GM23338 (cell line): Measurements from ENCODE around the gene TCERG1L. TPM values are rescaled to one million over a fixed set of nuclear protein-coding genes. Genes with fewer than 3 reads are reported as not detected.

Experiments
- ATAC-seq: fragments of 200-7000 bp; cut with Tn5 transposase; 3 replicates; pipeline ENCODE4 v1.9.1; 2020
- DNase-seq: peaks from one replicate; pipeline ENCODE4 v3.0.0-alpha.2; 2015; ENCODE audit warnings: low spot score
- H2AFZ ChIP-seq: fragments of 200-600 bp; sonication (generic); 2 replicates; pipeline ENCODE4 v1.8.0; 2016; ENCODE audit warnings: antibody characterized with exemption, mild to moderate bottlenecking, moderate library complexity
- H3F3A ChIP-seq: fragments of 200-600 bp; sonication (generic); replicated peaks from 2 replicates; pipeline ENCODE4 v1.8.0; 2017; ENCODE audit warnings: antibody characterized with exemption, mixed run types, low read depth
- H3K27ac ChIP-seq: fragments of 200-600 bp; sonication (generic); 2 replicates; pipeline ENCODE4 v1.6.1; 2016; ENCODE audit warnings: low read depth
- H3K27me3 ChIP-seq: fragments of 200-600 bp; sonication (generic); 2 replicates; pipeline ENCODE4 v1.8.0; 2016; ENCODE audit warnings: mild to moderate bottlenecking, mixed run types, moderate library complexity; ENCODE audit not compliant: insufficient read depth
- H3K36me3 ChIP-seq: fragments of 200-600 bp; sonication (generic); 2 replicates; pipeline ENCODE4 v1.8.0; 2016; ENCODE audit warnings: mild to moderate bottlenecking; ENCODE audit not compliant: insufficient read depth
- H3K4me1 ChIP-seq: fragments of 200-600 bp; sonication (generic); 2 replicates; pipeline ENCODE4 v1.8.0; 2016; ENCODE audit warnings: mild to moderate bottlenecking, moderate library complexity; ENCODE audit not compliant: insufficient read depth
- H3K4me2 ChIP-seq: fragments of 200-600 bp; sonication (generic); 2 replicates; pipeline ENCODE4 v1.7.1; 2017; ENCODE audit warnings: mixed run types
- H3K4me3 ChIP-seq: fragments of 200-600 bp; sonication (generic); 2 replicates; pipeline ENCODE4 v1.6.1; 2016; ENCODE audit warnings: mixed run types
- H3K79me2 ChIP-seq: fragments of 200-600 bp; sonication (generic); replicated peaks from 2 replicates; pipeline ENCODE4 v1.8.0; 2017; ENCODE audit warnings: mild to moderate bottlenecking; ENCODE audit not compliant: insufficient read depth
- H3K9me2 ChIP-seq: fragments of 200-600 bp; sonication (generic); 2 replicates; pipeline ENCODE4 v1.8.0; 2017; ENCODE audit not compliant: insufficient read depth
- H4K20me1 ChIP-seq: fragments of 200-600 bp; sonication (generic); replicated peaks from 2 replicates; pipeline ENCODE4 v1.8.0; 2017; ENCODE audit warnings: mild to moderate bottlenecking; ENCODE audit not compliant: insufficient read depth
- H3K27ac Mint-ChIP-seq: 2 replicates; pipeline ENCODE4 v1.8.0; 2020; ENCODE audit warnings: inconsistent platforms, mild to moderate bottlenecking, moderate library complexity, mixed read lengths
- H3K27me3 Mint-ChIP-seq: 3 replicates; pipeline ENCODE4 v1.8.0; 2022; ENCODE audit warnings: low read depth, mild to moderate bottlenecking, moderate library complexity, mixed read lengths, inconsistent platforms; ENCODE audit not compliant: insufficient read depth, poor library complexity
- H3K36me3 Mint-ChIP-seq: 3 replicates; pipeline ENCODE4 v1.8.0; 2021; ENCODE audit warnings: low read depth, mild to moderate bottlenecking, inconsistent platforms, moderate library complexity, mixed read lengths
- H3K4me1 Mint-ChIP-seq: 3 replicates; pipeline ENCODE4 v1.8.0; 2020; ENCODE audit warnings: mild to moderate bottlenecking, inconsistent platforms, mixed read lengths
- H3K4me3 Mint-ChIP-seq: 3 replicates; pipeline ENCODE4 v1.8.0; 2021; ENCODE audit warnings: moderate library complexity, mild to moderate bottlenecking, inconsistent platforms, mixed read lengths
- H3K9me3 Mint-ChIP-seq: 3 replicates; pipeline ENCODE4 v1.8.0; 2020; ENCODE audit warnings: moderate library complexity, mild to moderate bottlenecking, inconsistent platforms, mixed read lengths
- CREB1 ChIP-seq: fragments of 250-450 bp; sonication (Bioruptor Pico); IDR thresholded peaks from 2 replicates; pipeline ENCODE4 v1.5.0; 2020; ENCODE audit warnings: low read depth, mild to moderate bottlenecking, moderate library complexity
- EZH2phosphoT487 ChIP-seq: fragments of 200-600 bp; sonication (generic); IDR thresholded peaks from one replicate; pipeline ENCODE4 v1.8.1; 2018; ENCODE audit warnings: antibody characterized with exemption; ENCODE audit not compliant: unreplicated experiment
- JUNB ChIP-seq: IDR thresholded peaks from one replicate; pipeline ENCODE4 v1.6.1; 2016; ENCODE audit warnings: antibody characterized with exemption; ENCODE audit not compliant: unreplicated experiment
- STAT1 ChIP-seq: IDR thresholded peaks from one replicate; pipeline ENCODE4 v1.6.1; 2016; ENCODE audit warnings: antibody characterized with exemption; ENCODE audit not compliant: unreplicated experiment
- ZNF114 ChIP-seq: fragments of 250-450 bp; sonication (Bioruptor Pico); IDR thresholded peaks from 2 replicates; pipeline ENCODE4 v1.5.0; 2020; ENCODE audit warnings: mild to moderate bottlenecking, moderate library complexity
- ZNF331 ChIP-seq: fragments of 250-450 bp; sonication (Bioruptor Pico); IDR thresholded peaks from 2 replicates; pipeline ENCODE4 v1.5.0; 2020; ENCODE audit warnings: low read depth, mild to moderate bottlenecking, moderate library complexity
- polyA plus RNA-seq: library from polyadenylated mRNA; unstranded; fragments of >200 nt; fragmentation: Nextera tagmentation; extraction: Ambion mirVana; gene quantifications from 2 replicates; pipeline ENCODE4 v1.2.1, GENCODE V29; 2016
- total RNA-seq: library from RNA; depleted of rRNA; stranded (reverse); fragments of >200 nt; shearing (Covaris generic); gene quantifications from 2 replicates; pipeline ENCODE4 v1.2.3, GENCODE V29; 2014
- TF ChIP-seq, protein P1 (sequence below): IDR thresholded peaks from one replicate; pipeline ENCODE4 v1.6.1; 2018; ENCODE audit warnings: antibody characterized with exemption; ENCODE audit not compliant: unreplicated experiment
- TF ChIP-seq, protein P2 (sequence below): IDR thresholded peaks from 2 replicates; pipeline ENCODE4 v1.6.1; 2016; ENCODE audit warnings: antibody characterized with exemption

TCERG1L gene
- total and polyA plus RNA-seq, 2 experiments from 2014 or later = 3.9 to 5.5 TPM

DNA sequence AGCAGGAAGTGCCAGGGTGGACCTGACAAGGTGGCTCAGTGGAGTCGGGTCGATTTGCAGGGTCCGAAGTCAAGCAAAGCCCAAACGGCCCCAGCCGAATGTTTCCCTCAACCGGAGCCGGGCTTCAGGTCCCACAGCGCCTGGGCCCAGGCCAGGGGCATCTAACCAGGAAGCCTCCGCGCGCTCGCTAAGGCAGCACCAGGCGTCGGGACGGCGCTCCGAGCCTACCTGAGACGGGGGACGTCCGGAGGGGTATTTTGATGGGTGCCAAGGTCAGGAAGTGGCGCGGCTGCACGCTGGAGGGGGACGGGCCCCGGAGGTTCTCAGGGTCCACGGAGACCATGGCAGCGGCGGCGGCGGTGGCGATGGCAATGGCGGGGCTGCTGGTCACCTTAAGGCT lies 51.5 kb downstream of the TCERG1L start:
- TF ChIP-seq CREB1 (CRISPR knock-in tag) (no peak), ZNF114 (no peak), EZH2phosphoT487 (no peak), JUNB (no peak)
- TF ChIP-seq, protein P1, sequence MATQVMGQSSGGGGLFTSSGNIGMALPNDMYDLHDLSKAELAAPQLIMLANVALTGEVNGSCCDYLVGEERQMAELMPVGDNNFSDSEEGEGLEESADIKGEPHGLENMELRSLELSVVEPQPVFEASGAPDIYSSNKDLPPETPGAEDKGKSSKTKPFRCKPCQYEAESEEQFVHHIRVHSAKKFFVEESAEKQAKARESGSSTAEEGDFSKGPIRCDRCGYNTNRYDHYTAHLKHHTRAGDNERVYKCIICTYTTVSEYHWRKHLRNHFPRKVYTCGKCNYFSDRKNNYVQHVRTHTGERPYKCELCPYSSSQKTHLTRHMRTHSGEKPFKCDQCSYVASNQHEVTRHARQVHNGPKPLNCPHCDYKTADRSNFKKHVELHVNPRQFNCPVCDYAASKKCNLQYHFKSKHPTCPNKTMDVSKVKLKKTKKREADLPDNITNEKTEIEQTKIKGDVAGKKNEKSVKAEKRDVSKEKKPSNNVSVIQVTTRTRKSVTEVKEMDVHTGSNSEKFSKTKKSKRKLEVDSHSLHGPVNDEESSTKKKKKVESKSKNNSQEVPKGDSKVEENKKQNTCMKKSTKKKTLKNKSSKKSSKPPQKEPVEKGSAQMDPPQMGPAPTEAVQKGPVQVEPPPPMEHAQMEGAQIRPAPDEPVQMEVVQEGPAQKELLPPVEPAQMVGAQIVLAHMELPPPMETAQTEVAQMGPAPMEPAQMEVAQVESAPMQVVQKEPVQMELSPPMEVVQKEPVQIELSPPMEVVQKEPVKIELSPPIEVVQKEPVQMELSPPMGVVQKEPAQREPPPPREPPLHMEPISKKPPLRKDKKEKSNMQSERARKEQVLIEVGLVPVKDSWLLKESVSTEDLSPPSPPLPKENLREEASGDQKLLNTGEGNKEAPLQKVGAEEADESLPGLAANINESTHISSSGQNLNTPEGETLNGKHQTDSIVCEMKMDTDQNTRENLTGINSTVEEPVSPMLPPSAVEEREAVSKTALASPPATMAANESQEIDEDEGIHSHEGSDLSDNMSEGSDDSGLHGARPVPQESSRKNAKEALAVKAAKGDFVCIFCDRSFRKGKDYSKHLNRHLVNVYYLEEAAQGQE = no peak
- no peak overlapping the region for H2AFZ ChIP-seq

DNA sequence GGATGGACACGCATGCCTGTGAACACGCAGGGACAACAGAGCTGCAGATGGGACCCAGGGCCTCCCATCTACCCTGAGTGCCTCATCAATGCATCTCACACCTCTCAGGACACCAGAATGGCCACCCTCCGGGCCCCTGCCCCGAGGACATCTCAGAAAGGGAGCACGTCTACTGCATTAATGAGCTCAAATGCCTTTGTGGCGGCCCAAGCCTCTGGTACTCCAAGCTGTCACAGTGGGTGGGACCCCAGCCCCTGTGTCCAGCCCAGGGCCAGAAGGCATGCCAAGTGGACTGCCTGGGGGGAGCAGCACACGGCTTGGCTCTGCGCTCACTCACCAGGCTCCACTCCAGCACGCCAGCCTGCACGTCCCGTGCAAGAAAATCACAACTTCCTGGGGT lies 52.0 kb downstream of the TCERG1L start:
- Histone ChIP-seq H4K20me1 (no peaks in the 10 kb centered on the region), H3K9me2 (no peaks in the 10 kb centered on the region), H3K36me3 (no peaks in the 10 kb centered on the region), H3K4me3 (no peak overlapping the region), H3K27me3 (no peaks in the 10 kb centered on the region), H3K4me1 (no peaks in the 10 kb centered on the region), H2AFZ (no peak overlapping the region), H3F3A (no peaks in the 10 kb centered on the region), H3K4me2 (no peak overlapping the region), H3K79me2 (no peaks in the 10 kb centered on the region), H3K27ac (no peak overlapping the region)
- Mint-ChIP-seq H3K36me3 (peaks cover 20% of the 10 kb centered on the region), H3K27ac (no peak overlapping the region), H3K4me3 (no peak overlapping the region), H3K27me3 (peaks cover under 1% of the 10 kb centered on the region), H3K9me3 (peaks cover 91% of the 10 kb centered on the region), H3K4me1 (no peaks in the 10 kb centered on the region)
- ATAC-seq (no peak), DNase-seq (no peak)
- TF ChIP-seq ZNF331 (CRISPR knock-in tag) (no peak), STAT1 (no peak)
- TF ChIP-seq, protein P2, sequence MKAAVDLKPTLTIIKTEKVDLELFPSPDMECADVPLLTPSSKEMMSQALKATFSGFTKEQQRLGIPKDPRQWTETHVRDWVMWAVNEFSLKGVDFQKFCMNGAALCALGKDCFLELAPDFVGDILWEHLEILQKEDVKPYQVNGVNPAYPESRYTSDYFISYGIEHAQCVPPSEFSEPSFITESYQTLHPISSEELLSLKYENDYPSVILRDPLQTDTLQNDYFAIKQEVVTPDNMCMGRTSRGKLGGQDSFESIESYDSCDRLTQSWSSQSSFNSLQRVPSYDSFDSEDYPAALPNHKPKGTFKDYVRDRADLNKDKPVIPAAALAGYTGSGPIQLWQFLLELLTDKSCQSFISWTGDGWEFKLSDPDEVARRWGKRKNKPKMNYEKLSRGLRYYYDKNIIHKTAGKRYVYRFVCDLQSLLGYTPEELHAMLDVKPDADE = no peak
- TF ChIP-seq, protein P1 = no peak

More for the DNA sequence above, 51.5 kb downstream of the TCERG1L start:
- no peak for ATAC-seq
- H3K4me2 ChIP-seq = no peak overlapping the region
- H3K27me3 Mint-ChIP-seq = no peaks in the 10 kb centered on the region
- H3K4me1 ChIP-seq = no peaks in the 10 kb centered on the region
- no peaks in the 10 kb centered on the region for H3K27me3 ChIP-seq
- DNase-seq = no peak
- H3K36me3 ChIP-seq = no peaks in the 10 kb centered on the region
- no peaks in the 10 kb centered on the region for H3K79me2 ChIP-seq
- H3F3A ChIP-seq = no peaks in the 10 kb centered on the region
- no peak overlapping the region for H3K27ac Mint-ChIP-seq
- H3K9me2 ChIP-seq = no peaks in the 10 kb centered on the region
- peaks cover 18% of the 10 kb centered on the region for H3K36me3 Mint-ChIP-seq
- no peaks in the 10 kb centered on the region for H4K20me1 ChIP-seq
- peaks cover 91% of the 10 kb centered on the region for H3K9me3 Mint-ChIP-seq
- H3K4me3 ChIP-seq = no peak overlapping the region
- H3K27ac ChIP-seq = no peak overlapping the region
- H3K4me1 Mint-ChIP-seq = no peaks in the 10 kb centered on the region
- no peak overlapping the region for H3K4me3 Mint-ChIP-seq
